Panc1 (cell line): ENCODE data around the gene PLCH1. TPM values are rescaled to one million over a fixed set of nuclear protein-coding genes. Genes with fewer than 3 reads are reported as not detected.

ENCODE experiments used
- ATAC-seq: fragments of 200-7000 bp; cut with Tn5 transposase; 2 replicates; pipeline ENCODE4 v1.9.1; 2020; ENCODE audit warnings: mild to moderate bottlenecking, moderate library complexity
- BruUV-seq: library from RNA; stranded (reverse); fragments of 400-500 nt; replicated peaks from 2 replicates; lab custom pipeline; 2021; lab: Mats Ljungman, UMichigan
- CTCF ChIA-PET: fragments of 300-600 bp; sonication (Branson Sonifier 250); formaldehyde crosslinking; loops from one replicate; lab custom pipeline; 2022; ENCODE audit warnings: antibody characterized with exemption; lab: Charles Lee
- POLR2A ChIA-PET: fragments of 300-600 bp; sonication (Branson Sonifier 250); formaldehyde crosslinking; loops from one replicate; lab custom pipeline; 2022; ENCODE audit warnings: antibody characterized with exemption; lab: Charles Lee
- DNase-seq: peaks from one replicate; pipeline ENCODE4 v3.0.0-alpha.2; 2010; ENCODE audit warnings: low read depth, low spot score
- H3K27ac ChIP-seq: 2 replicates; pipeline ENCODE4 v1.5.1; 2011; ENCODE audit warnings: mild to moderate bottlenecking, low read length, inconsistent platforms
- H3K27me3 ChIP-seq: fragments of 200-500 bp; sonication (Bioruptor generic); 2 replicates; pipeline ENCODE4 v1.6.0; 2014; ENCODE audit warnings: low read length, inconsistent platforms; ENCODE audit not compliant: control insufficient read depth, insufficient read depth
- H3K36me3 ChIP-seq: fragments of 200-500 bp; sonication (Bioruptor generic); 2 replicates; pipeline ENCODE4 v1.5.1; 2014; ENCODE audit warnings: inconsistent platforms, mild to moderate bottlenecking, low read length, moderate library complexity; ENCODE audit not compliant: control insufficient read depth, insufficient read depth
- H3K4me1 ChIP-seq: 2 replicates; pipeline ENCODE4 v1.5.1; 2011; ENCODE audit warnings: inconsistent platforms, mild to moderate bottlenecking, low read length, moderate library complexity; ENCODE audit not compliant: control insufficient read depth, insufficient read depth
- H3K4me3 ChIP-seq, 2 experiments: 2 replicates each; pipeline ENCODE4 v1.5.1; 2011 to 2012; ENCODE audit warnings: low read depth in 2 of 2, low read length in 2 of 2, mild to moderate bottlenecking in 2 of 2, inconsistent platforms in 1 of 2, moderate library complexity in 1 of 2
- H3K9me3 ChIP-seq: fragments of 200-500 bp; sonication (Bioruptor generic); 2 replicates; pipeline ENCODE4 v1.5.1; 2014; ENCODE audit warnings: low read depth, mild to moderate bottlenecking, inconsistent platforms, low read length, moderate library complexity; ENCODE audit not compliant: control insufficient read depth, insufficient read depth
- CTCF ChIP-seq: fragments of 450-650 bp; IDR thresholded peaks from 2 replicates; pipeline ENCODE4 v1.5.1; 2017; ENCODE audit warnings: mild to moderate bottlenecking
- POLR2AphosphoS5 ChIP-seq: IDR thresholded peaks from 2 replicates; pipeline ENCODE4 v1.6.1; 2012; ENCODE audit warnings: mild to moderate bottlenecking, low read depth, low read length, moderate library complexity
- REST ChIP-seq, 2 experiments: IDR thresholded peaks; 2 replicates each; pipeline ENCODE4 v1.6.1; 2011 to 2012; ENCODE audit warnings: low read depth in 2 of 2, control low read depth in 1 of 2, low read length in 1 of 2, mild to moderate bottlenecking in 1 of 2, moderate library complexity in 1 of 2; ENCODE audit not compliant: insufficient read depth in 1 of 2
- SIN3A ChIP-seq: IDR thresholded peaks from 2 replicates; pipeline ENCODE4 v1.6.1; 2012; ENCODE audit warnings: low read depth, mild to moderate bottlenecking, low read length, moderate library complexity, borderline replicate concordance; ENCODE audit not compliant: insufficient read depth
- TCF7L2 ChIP-seq: IDR thresholded peaks from 2 replicates; pipeline ENCODE4 v1.6.1; 2011; ENCODE audit warnings: mild to moderate bottlenecking, low read depth, low read length, inconsistent platforms
- in situ Hi-C: cut with HindIII; loops from 2 replicates; pipeline ENCODE4 v1.10.0; 2016; ENCODE audit warnings: low sequenced_read_pairs, low pct_unique_long_range_greater_than_20kb
- intact Hi-C: fragments of 100-400 bp; cut with micrococcal nuclease; formaldehyde crosslinking; loops from one replicate; pipeline ENCODE4 v1.10.0; 2022; ENCODE audit not compliant: unreplicated experiment
- total RNA-seq: library from RNA; stranded (reverse); gene quantifications from one replicate; pipeline ENCODE4 v1.2.1, GENCODE V29; 2021; ENCODE audit not compliant: unreplicated experiment

The PLCH1 gene
- total RNA-seq, 1 experiment from 2014 or later = 0.03 TPM

GRCh38 chr3:155425396-155425795 is 319.5 kb downstream of the PLCH1 start:
- Histone ChIP-seq H3K27ac (no peak overlapping the region), H3K4me3 (no peak overlapping the region), H3K36me3 (no peaks in the 10 kb centered on the region), H3K9me3 (no peaks in the 10 kb centered on the region), H3K27me3 (no peaks in the 10 kb centered on the region), H3K4me1 (no peaks in the 10 kb centered on the region)
- CTCF ChIA-PET = interaction anchor here (0.7 kb wide), 1 partner anchor 518 kb away, joined by 3 read pairs; no protein-coding TSS in a partner anchor
- ATAC-seq (no peak), DNase-seq (no peak)
- in situ Hi-C loops = no loop called here
- intact Hi-C loops = no loop called here
- POLR2A ChIA-PET = interaction anchor here (0.5 kb wide), 1 partner anchor 30 kb away, joined by 4 read pairs; no protein-coding TSS in a partner anchor
- no TSS peak for BruUV-seq
- TF ChIP-seq SIN3A (no peak), TCF7L2 (no peak), REST (IDR thresholded peaks at IDR 0.05; ENCODE audit: insufficient read depth in 1 of 2, low read depth in 2 of 2, low read length in 1 of 2) (no peak), CTCF (no peak), POLR2AphosphoS5 (no peak)

- Histone ChIP-seq H3K4me3 (no peak overlapping the region), H3K4me1 (no peaks in the 10 kb centered on the region), H3K27ac (no peak overlapping the region), H3K27me3 (no peaks in the 10 kb centered on the region), H3K36me3 (no peaks in the 10 kb centered on the region), H3K9me3 (no peaks in the 10 kb centered on the region)
- DNase-seq (no peak), ATAC-seq (no peak)
- no peak for TF ChIP-seq REST (IDR thresholded peaks at IDR 0.05; ENCODE audit: insufficient read depth in 1 of 2, low read depth in 2 of 2, low read length in 1 of 2)
- TF ChIP-seq CTCF = no peak
- no peak for TF ChIP-seq TCF7L2
- no peak for TF ChIP-seq POLR2AphosphoS5
- no peak for TF ChIP-seq SIN3A
- POLR2A ChIA-PET = no interaction called here
- in situ Hi-C loops (no loop called here), intact Hi-C loops (no loop called here)
- CTCF ChIA-PET = no interaction called here
- BruUV-seq = no TSS peak
Measured at GRCh38 chr3:155424323-155424710, 320.6 kb downstream of the PLCH1 start.
